Hepatocyte (in vitro differentiated cells): ENCODE data around the gene RBM8A. TPM values are rescaled to one million over a fixed set of nuclear protein-coding genes. Genes with fewer than 3 reads are reported as not detected.

Experiments used
- DNase-seq: peaks from one replicate; pipeline ENCODE4 v3.0.0-alpha.2; 2016; ENCODE audit warnings: low spot score
- H2AFZ ChIP-seq: fragments of 200-600 bp; sonication (generic); 2 replicates; pipeline ENCODE4 v1.6.0; 2016; ENCODE audit warnings: antibody characterized with exemption, mild to moderate bottlenecking
- H3K27ac ChIP-seq: fragments of 200-600 bp; sonication (generic); 2 replicates; pipeline ENCODE4 v1.5.1; 2016; ENCODE audit warnings: mild to moderate bottlenecking
- H3K27me3 ChIP-seq: fragments of 200-600 bp; sonication (generic); 2 replicates; pipeline ENCODE4 v1.6.1; 2016
- H3K36me3 ChIP-seq: fragments of 200-600 bp; sonication (generic); replicated peaks from 2 replicates; pipeline ENCODE4 v1.5.1; 2016; ENCODE audit warnings: low read depth; ENCODE audit not compliant: insufficient read depth
- H3K4me1 ChIP-seq: fragments of 200-600 bp; sonication (generic); 2 replicates; pipeline ENCODE4 v1.5.1; 2016; ENCODE audit warnings: mild to moderate bottlenecking, moderate library complexity; ENCODE audit not compliant: insufficient read depth
- H3K4me2 ChIP-seq: fragments of 200-600 bp; sonication (generic); 2 replicates; pipeline ENCODE4 v1.6.0; 2016
- H3K4me3 ChIP-seq: fragments of 200-600 bp; sonication (generic); 2 replicates; pipeline ENCODE4 v1.5.1; 2016; ENCODE audit warnings: mild to moderate bottlenecking
- H3K79me2 ChIP-seq: fragments of 200-600 bp; sonication (generic); 2 replicates; pipeline ENCODE4 v1.6.0; 2017; ENCODE audit warnings: mild to moderate bottlenecking
- H3K9me2 ChIP-seq: fragments of 200-600 bp; sonication (generic); replicated peaks from 2 replicates; pipeline ENCODE4 v1.6.0; 2017; ENCODE audit warnings: mild to moderate bottlenecking; ENCODE audit not compliant: insufficient read depth
- H3K9me3 ChIP-seq: fragments of 200-600 bp; sonication (generic); 2 replicates; pipeline ENCODE4 v1.5.1; 2016; ENCODE audit warnings: low read depth, mild to moderate bottlenecking
- H4K20me1 ChIP-seq: fragments of 200-600 bp; sonication (generic); 2 replicates; pipeline ENCODE4 v1.6.0; 2016; ENCODE audit warnings: mild to moderate bottlenecking; ENCODE audit not compliant: insufficient read depth, poor library complexity, severe bottlenecking
- CTCF ChIP-seq: fragments of 200-600 bp; sonication (generic); IDR thresholded peaks from 2 replicates; pipeline ENCODE4 v1.5.1; 2016; ENCODE audit warnings: antibody characterized with exemption, mild to moderate bottlenecking; ENCODE audit not compliant: poor library complexity
- EZH2 ChIP-seq: fragments of 200-600 bp; sonication (generic); IDR thresholded peaks from 2 replicates; pipeline ENCODE4 v1.6.1; 2016; ENCODE audit warnings: antibody characterized with exemption, mild to moderate bottlenecking, borderline replicate concordance
- EZH2phosphoT487 ChIP-seq: fragments of 200-600 bp; sonication (generic); IDR thresholded peaks from one replicate; pipeline ENCODE4 v1.6.1; 2018; ENCODE audit warnings: antibody characterized with exemption, mild to moderate bottlenecking, low read depth, moderate library complexity; ENCODE audit not compliant: unreplicated experiment, severe bottlenecking
- WGBS: methylation state at CpG from one replicate; pipeline ENCODE4 v1.1.6; 2016; ENCODE audit warnings: low lambda C conversion rate; ENCODE audit errors: missing lambda C conversion rate; 5-methylcytosine and 5-hydroxymethylcytosine counted together
- polyA plus RNA-seq: library from polyadenylated mRNA; unstranded; fragments of >200 nt; fragmentation: Nextera tagmentation; extraction: Ambion mirVana; gene quantifications from 2 replicates; pipeline ENCODE4 v1.2.1, GENCODE V29; 2016
- total RNA-seq: library from RNA; depleted of rRNA; stranded (reverse); fragments of >200 nt; gene quantifications from 2 replicates; pipeline ENCODE4 v1.2.3, GENCODE V29; 2014

RBM8A gene
- total and polyA plus RNA-seq, 2 experiments from 2014 or later = 141 to 185 TPM

- H3K79me2 ChIP-seq = no peaks in the 10 kb centered on the region
- H3K36me3 ChIP-seq = no peaks in the 10 kb centered on the region
- 93% methylated on average over 12 of the region's 12 CpGs for WGBS
- no peak overlapping the region for H3K27ac ChIP-seq
- TF ChIP-seq EZH2 (no peak), CTCF (no peak), EZH2phosphoT487 (no peak)
- DNase-seq = no peak
- no peak overlapping the region for H3K4me3 ChIP-seq
- no peaks in the 10 kb centered on the region for H3K27me3 ChIP-seq
- no peaks in the 10 kb centered on the region for H3K9me2 ChIP-seq
- no peaks in the 10 kb centered on the region for H3K9me3 ChIP-seq
- no peak overlapping the region for H3K4me2 ChIP-seq
- H4K20me1 ChIP-seq = no peaks in the 10 kb centered on the region
- no peak overlapping the region for H2AFZ ChIP-seq
- H3K4me1 ChIP-seq = peaks cover 13% of the 10 kb centered on the region
Measured at GRCh38 chr1:145874646-145875045, 52.6 kb downstream of the RBM8A start.

- no peaks in the 10 kb centered on the region for H3K9me2 ChIP-seq
Measured at GRCh38 chr1:145871994-145872924, 55.0 kb downstream of the RBM8A start.

More at GRCh38 chr1:145871994-145872924, 55.0 kb downstream of the RBM8A start:
- no peak for TF ChIP-seq CTCF
- no peak for TF ChIP-seq EZH2
- no peak for TF ChIP-seq EZH2phosphoT487
- Histone ChIP-seq H3K79me2 (no peaks in the 10 kb centered on the region), H3K27me3 (no peaks in the 10 kb centered on the region), H3K27ac (no peak overlapping the region), H3K36me3 (no peaks in the 10 kb centered on the region), H3K4me1 (peaks cover under 1% of the 10 kb centered on the region), H3K9me3 (no peaks in the 10 kb centered on the region), H3K4me2 (peak overlapping the region; percentile 77), H3K4me3 (no peak overlapping the region), H4K20me1 (no peaks in the 10 kb centered on the region), H2AFZ (peak overlapping the region; percentile 56)
- no peak for DNase-seq
- WGBS = 54% methylated on average over 47 of the region's 47 CpGs

Other genes with a start within 250 kb of the RBM8A start
- 44.9 and 50.5 TPM in 2 replicates for gene PDZK1, start 220.1 kb downstream of the RBM8A start, total RNA-seq
- gene PDZK1, start 220.1 kb downstream of the RBM8A start, polyA plus RNA-seq = 30.4 and 44.1 TPM in 2 replicates
- gene CD160, start 208.0 kb downstream of the RBM8A start, total RNA-seq = not detected in 2 replicates
- not detected in 2 replicates for gene CD160, start 208.0 kb downstream of the RBM8A start, polyA plus RNA-seq
- 10.3 and 13.7 TPM in 2 replicates for gene RNF115, start 103.4 kb downstream of the RBM8A start, total RNA-seq
- 8.6 and 8.7 TPM in 2 replicates for gene RNF115, start 103.4 kb downstream of the RBM8A start, polyA plus RNA-seq
- 19.6 and 29.2 TPM in 2 replicates for gene POLR3C, start 103.3 kb downstream of the RBM8A start, total RNA-seq
- gene POLR3C, start 103.3 kb downstream of the RBM8A start, polyA plus RNA-seq = 20.6 and 20.9 TPM in 2 replicates
- 4.9 and 5.2 TPM in 2 replicates for gene NUDT17, start 81.9 kb downstream of the RBM8A start, total RNA-seq
- gene NUDT17, start 81.9 kb downstream of the RBM8A start, polyA plus RNA-seq = 1.3 and 2.7 TPM in 2 replicates
- gene PIAS3, start 68.4 kb downstream of the RBM8A start, total RNA-seq = 18.0 and 18.1 TPM in 2 replicates
- 51.2 and 60.7 TPM in 2 replicates for gene PIAS3, start 68.4 kb downstream of the RBM8A start, polyA plus RNA-seq
- gene ANKRD35, start 41.6 kb downstream of the RBM8A start, total RNA-seq = 0.43 and 0.76 TPM in 2 replicates
- gene ANKRD35, start 41.6 kb downstream of the RBM8A start, polyA plus RNA-seq = 2.2 and 2.4 TPM in 2 replicates
- 0.60 and 1.3 TPM in 2 replicates for gene ITGA10, start 17.4 kb downstream of the RBM8A start, total RNA-seq
- 2.1 and 4.7 TPM in 2 replicates for gene ITGA10, start 17.4 kb downstream of the RBM8A start, polyA plus RNA-seq
- 28.1 and 32.3 TPM in 2 replicates for gene PEX11B, start 8.8 kb downstream of the RBM8A start, total RNA-seq
- gene PEX11B, start 8.8 kb downstream of the RBM8A start, polyA plus RNA-seq = 26.8 and 30.4 TPM in 2 replicates
- 14.0 and 17.9 TPM in 2 replicates for gene LIX1L, start 30.5 kb upstream of the RBM8A start, total RNA-seq
- 15.3 and 16.3 TPM in 2 replicates for gene LIX1L, start 30.5 kb upstream of the RBM8A start, polyA plus RNA-seq
- 0.28 and 0.90 TPM in 2 replicates for gene ANKRD34A, start 37.1 kb upstream of the RBM8A start, total RNA-seq
- gene ANKRD34A, start 37.1 kb upstream of the RBM8A start, polyA plus RNA-seq = 0.76 and 0.83 TPM in 2 replicates
- 10.5 and 15.6 TPM in 2 replicates for gene POLR3GL, start 37.2 kb upstream of the RBM8A start, total RNA-seq
- gene POLR3GL, start 37.2 kb upstream of the RBM8A start, polyA plus RNA-seq = 27.2 and 27.3 TPM in 2 replicates
- gene TXNIP, start 69.1 kb upstream of the RBM8A start, total RNA-seq = 160 TPM in 2 replicates
- gene TXNIP, start 69.1 kb upstream of the RBM8A start, polyA plus RNA-seq = 75.3 and 85.0 TPM in 2 replicates
- gene HJV, start 94.3 kb upstream of the RBM8A start, total RNA-seq = 5.7 and 6.7 TPM in 2 replicates
- 1.00 and 3.0 TPM in 2 replicates for gene HJV, start 94.3 kb upstream of the RBM8A start, polyA plus RNA-seq
- 1.0 and 1.2 TPM in 2 replicates for gene NBPF10, start 217.3 kb upstream of the RBM8A start, total RNA-seq
- 0.76 and 1.1 TPM in 2 replicates for gene NBPF10, start 217.3 kb upstream of the RBM8A start, polyA plus RNA-seq